Mammary epithelial cell (primary cell): Measurements from ENCODE around the gene LDLRAD4.

Source experiments
- CTCF ChIP-seq, 2 donors: IDR thresholded peaks in 1 of 2; conservative IDR thresholded peaks in 1 of 2; 2 replicates each; pipeline ENCODE4 v1.5.1; 2011 to 2012; ENCODE audit warnings: inconsistent platforms in 2 of 2, low read length in 2 of 2, mild to moderate bottlenecking in 2 of 2, control low read depth in 1 of 2, low read depth in 1 of 2; ENCODE audit not compliant: insufficient read depth in 1 of 2; ENCODE audit errors: extremely low read depth in 1 of 2
- EZH2 ChIP-seq: IDR thresholded peaks from 2 replicates; pipeline ENCODE4 v1.6.1; 2012; ENCODE audit warnings: low read length, inconsistent platforms, borderline replicate concordance

- TF ChIP-seq CTCF (conservative IDR thresholded peaks at IDR 0.05 in 1 of 2, IDR thresholded peaks at IDR 0.05 in 1 of 2; ENCODE audit: extremely low read depth in 1 of 2, insufficient read depth in 1 of 2, low read depth in 1 of 2, low read length in 2 of 2) (no peak), EZH2 (no peak)
Measured at GRCh38 chr18:13613099-13613498, 394.5 kb downstream of the LDLRAD4 start.
